Measurements from ENCODE around the gene FUT9. TPM values are rescaled to one million over a fixed set of nuclear protein-coding genes. Genes with fewer than 3 reads are reported as not detected.

The FUT9 gene
- total and polyA plus RNA-seq, 2 of the 8 experiments (the other 6 are each of a cell fraction or from before 2014, with no cell fraction given): 0.85 to 4.9 TPM

DNA sequence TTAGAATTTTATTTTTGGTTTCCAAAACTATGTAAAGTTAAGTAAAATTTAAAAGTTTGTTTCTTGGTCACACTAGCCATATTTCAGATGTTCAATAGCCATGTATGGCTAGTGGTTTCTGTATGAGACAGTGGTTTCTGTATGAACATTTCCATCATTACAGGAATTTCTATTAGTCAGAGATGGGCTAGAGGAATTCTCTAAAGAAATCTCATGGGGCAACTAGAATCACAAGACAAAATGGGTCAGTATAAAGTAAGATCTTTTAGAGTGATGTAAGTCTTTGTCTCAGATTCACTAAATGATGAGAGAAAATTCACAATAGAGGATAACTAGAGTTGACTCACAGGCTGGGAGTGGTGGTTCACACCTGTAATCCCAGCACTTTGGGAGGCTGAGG, 149.0 kb downstream of the FUT9 start:
- Histone ChIP-seq H3K79me1 (ENCODE audit: low read depth, low read length) (no peaks in the 10 kb centered on the region), H3K4me1 (replicated peaks in 1 of 4; ENCODE audit: control insufficient read depth in 3 of 4, insufficient read depth in 4 of 4, low read length in 3 of 4) (peaks cover 0 to 14% (median 4%) of the 10 kb centered on the region in 4 experiments; a peak in 5 of 7 replicates), H2BK5ac (ENCODE audit: low read depth, low read length) (no peak overlapping the region), H4K8ac (ENCODE audit: extremely low read depth, insufficient read depth, low read length) (no peak overlapping the region), H3K23me2 (ENCODE audit: low read depth, low read length) (no peaks in the 10 kb centered on the region), H2BK15ac (ENCODE audit: low read length) (no peak overlapping the region), H3K9me3 (ENCODE audit: insufficient read depth in 2 of 2, low read depth in 1 of 2, low read length in 1 of 2) (no peaks in the 10 kb centered on the region), H3K18ac (ENCODE audit: extremely low read depth, low read length) (no peak overlapping the region), H4K91ac (replicated peaks; ENCODE audit: insufficient read length, low read length) (no peak overlapping the region), H3K27ac (ENCODE audit: low read depth, low read length) (no peak overlapping the region), H3K79me2 (ENCODE audit: control insufficient read depth in 1 of 2, insufficient read depth in 2 of 2, low read length in 2 of 2) (no peaks in the 10 kb centered on the region), H2BK120ac (replicated peaks; ENCODE audit: low read depth, low read length) (peak overlapping the region; percentile 87), H2AK5ac (ENCODE audit: low read depth, low read length) (no peak overlapping the region), H3K56ac (replicated peaks; ENCODE audit: insufficient read length, low read depth, low read length) (no peak overlapping the region), H2BK12ac (ENCODE audit: low read depth, low read length) (0 out of 2 replicates have a peak overlapping the region, but pooled peaks have one; percentile 80), H3K27me3 (replicated peaks in 1 of 4; ENCODE audit: control insufficient read depth in 3 of 4, extremely low read depth in 1 of 4, insufficient read depth in 3 of 4, low read length in 3 of 4) (peaks cover 0 to 1% (median 0%) of the 10 kb centered on the region in 4 experiments; a peak in 1 of 7 replicates), H3K9ac (replicated peaks in 1 of 4; ENCODE audit: extremely low read depth in 1 of 4, low read depth in 3 of 4, low read length in 3 of 4) (no peak overlapping the region), H4K5ac (ENCODE audit: insufficient read length, low read depth, low read length) (no peak overlapping the region), H3K4me3 (ENCODE audit: extremely low read depth in 1 of 4, insufficient read depth in 2 of 4, low read depth in 3 of 4, low read length in 4 of 4) (no peak overlapping the region), H3K23ac (ENCODE audit: insufficient read length) (no peak overlapping the region), H3K36me3 (ENCODE audit: control insufficient read depth in 2 of 4, insufficient read depth in 4 of 4, low read length in 3 of 4) (no peaks in the 10 kb centered on the region), H3K14ac (ENCODE audit: insufficient read length) (no peak overlapping the region), H2BK20ac (ENCODE audit: low read length) (no peak overlapping the region), H2AFZ (ENCODE audit: low read length) (no peak overlapping the region), H3K4ac (replicated peaks; ENCODE audit: insufficient read length, low read depth, low read length) (no peak overlapping the region), H4K20me1 (replicated peaks in 1 of 2; ENCODE audit: control insufficient read depth in 1 of 2, insufficient read depth in 2 of 2, low read length in 2 of 2) (no peaks in the 10 kb centered on the region), H3K4me2 (ENCODE audit: insufficient read depth in 1 of 2, low read depth in 2 of 2, low read length in 2 of 2) (no peak overlapping the region)
- ChIA-PET CTCF (ENCODE audit: partially characterized antibody) (interaction anchor here (1.1 kb wide), 1 partner anchor 14 kb away, joined by 3 read pairs; no protein-coding TSS in a partner anchor), POLR2A (ENCODE audit: partially characterized antibody) (interaction anchor here (1.1 kb wide), 1 partner anchor 22 kb away, joined by 3 read pairs; no protein-coding TSS in a partner anchor)
- DNase-seq (ENCODE audit: low read depth in 1 of 2, low spot score in 2 of 2) (no peak), FAIRE-seq (no peak)
- TF ChIP-seq TAF1 (IDR thresholded peaks at IDR 0.05; ENCODE audit: low read depth, low read length) (no peak), TCF12 (IDR thresholded peaks at IDR 0.05; ENCODE audit: low read depth, low read length) (no peak), GABPA (IDR thresholded peaks at IDR 0.05; ENCODE audit: borderline replicate concordance, insufficient read depth, low read length) (no peak), SRF (IDR thresholded peaks at IDR 0.05; ENCODE audit: low read depth, low read length) (no peak), TEAD4 (IDR thresholded peaks at IDR 0.05; ENCODE audit: low read depth, low read length) (no peak), RAD21 (IDR thresholded peaks at IDR 0.05 in 1 of 2, conservative IDR thresholded peaks at IDR 0.05 in 1 of 2; ENCODE audit: low read depth in 2 of 2, low read length in 2 of 2) (no peak), SP4 (IDR thresholded peaks at IDR 0.05; ENCODE audit: low read length) (no peak), CTCF (IDR thresholded peaks at IDR 0.05; ENCODE audit: control extremely low read depth in 1 of 3, insufficient read depth in 1 of 3, low read depth in 1 of 3, low read length in 3 of 3) (no peak), CREB1 (IDR thresholded peaks at IDR 0.05) (no peak), POLR2A (IDR thresholded peaks at IDR 0.05; ENCODE audit: control extremely low read depth in 1 of 2, low read depth in 2 of 2, low read length in 2 of 2) (no peak)
- TF ChIP-seq, protein P1, sequence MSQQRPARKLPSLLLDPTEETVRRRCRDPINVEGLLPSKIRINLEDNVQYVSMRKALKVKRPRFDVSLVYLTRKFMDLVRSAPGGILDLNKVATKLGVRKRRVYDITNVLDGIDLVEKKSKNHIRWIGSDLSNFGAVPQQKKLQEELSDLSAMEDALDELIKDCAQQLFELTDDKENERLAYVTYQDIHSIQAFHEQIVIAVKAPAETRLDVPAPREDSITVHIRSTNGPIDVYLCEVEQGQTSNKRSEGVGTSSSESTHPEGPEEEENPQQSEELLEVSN (IDR thresholded peaks at IDR 0.05): no peak
- TF ChIP-seq, protein P2, sequence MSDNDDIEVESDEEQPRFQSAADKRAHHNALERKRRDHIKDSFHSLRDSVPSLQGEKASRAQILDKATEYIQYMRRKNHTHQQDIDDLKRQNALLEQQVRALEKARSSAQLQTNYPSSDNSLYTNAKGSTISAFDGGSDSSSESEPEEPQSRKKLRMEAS (IDR thresholded peaks at IDR 0.05): no peak
